GM19395 (cell line): ENCODE measurements around the gene TMEM235.
"Not testable (repeated sequence)": the region's sequence is repeated elsewhere in the genome, so short reads cannot be mapped to it uniquely, and the experiment has no call there.

Source experiments
- ATAC-seq: cut with Tn5 transposase; IDR thresholded peaks from one replicate; pipeline ENCODE4 v1.9.1; 2021; ENCODE audit warnings: mild to moderate bottlenecking, moderate library complexity; ENCODE audit not compliant: unreplicated experiment

TMEM235 gene

GRCh38 chr17:78214706-78215061 lies 16.7 kb upstream of the TMEM235 start:
- ATAC-seq, result no peak

- no peak for ATAC-seq
Measured at GRCh38 chr17:78219396-78220150, 11.9 kb upstream of the TMEM235 start.

- ATAC-seq, result no peak
Measured at GRCh38 chr17:78223061-78223460, 8.4 kb upstream of the TMEM235 start.

GRCh38 chr17:78223765-78224164 lies 7.7 kb upstream of the TMEM235 start:
- ATAC-seq, result no peak

- ATAC-seq, result no peak
Measured at GRCh38 chr17:78224231-78225087, 7.0 kb upstream of the TMEM235 start.

- ATAC-seq, result no peak
Measured at GRCh38 chr17:78225088-78225865, 6.2 kb upstream of the TMEM235 start.

GRCh38 chr17:78226055-78226758 lies 5.2 kb upstream of the TMEM235 start:
- ATAC-seq, result no peak

GRCh38 chr17:78226759-78227454 lies 4.5 kb upstream of the TMEM235 start:
- ATAC-seq, result no peak

GRCh38 chr17:78227455-78227916 lies 3.9 kb upstream of the TMEM235 start:
- ATAC-seq, result no peak

- ATAC-seq, result no peak
Measured at GRCh38 chr17:78228176-78228575, 3.3 kb upstream of the TMEM235 start.

- no peak for ATAC-seq
Measured at GRCh38 chr17:78230252-78230962, 1.0 kb upstream of the TMEM235 start.

GRCh38 chr17:78231991-78232858 lies 794 bp downstream of the TMEM235 start:
- no peak for ATAC-seq

GRCh38 chr17:78232859-78233173 lies 1.4 kb downstream of the TMEM235 start:
- ATAC-seq, result no peak

- ATAC-seq, result no peak
Measured at GRCh38 chr17:78233678-78234077, 2.2 kb downstream of the TMEM235 start.

GRCh38 chr17:78234261-78234865 lies 2.9 kb downstream of the TMEM235 start:
- ATAC-seq, result no peak

- ATAC-seq, result not testable (repeated sequence)
Measured at GRCh38 chr17:78235022-78235421, 3.6 kb downstream of the TMEM235 start.

GRCh38 chr17:78235885-78236284 lies 4.5 kb downstream of the TMEM235 start:
- ATAC-seq, result no peak
